NCI-H2107 (cell line): ENCODE results near the gene PLSCR5.

ENCODE experiments used
- DNase-seq: peaks from one replicate; lab custom pipeline; 2025; lab: John Stamatoyannopoulos, UW

Gene PLSCR5, protein sequence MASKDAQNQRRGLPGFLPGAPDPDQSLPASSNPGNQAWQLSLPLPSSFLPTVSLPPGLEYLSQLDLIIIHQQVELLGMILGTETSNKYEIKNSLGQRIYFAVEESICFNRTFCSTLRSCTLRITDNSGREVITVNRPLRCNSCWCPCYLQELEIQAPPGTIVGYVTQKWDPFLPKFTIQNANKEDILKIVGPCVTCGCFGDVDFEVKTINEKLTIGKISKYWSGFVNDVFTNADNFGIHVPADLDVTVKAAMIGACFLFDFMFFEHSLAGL

GRCh38 chr3:146605106-146605505 is at the start of gene PLSCR5:
Gene PLSCR5, minus strand, starts transcription at chr3:146605346. Its CDS starts 134 bp downstream, at chr3:146605212.
- no peak for DNase-seq

- DNase-seq: no peak
Observed at GRCh38 chr3:146653978-146654377, 48.8 kb upstream of the PLSCR5 start.

- no peak for DNase-seq
Observed at GRCh38 chr3:146650691-146651442, 45.7 kb upstream of the PLSCR5 start.

GRCh38 chr3:146646261-146646660 is 41.1 kb upstream of the PLSCR5 start:
- DNase-seq: peak; percentile 25

DNA sequence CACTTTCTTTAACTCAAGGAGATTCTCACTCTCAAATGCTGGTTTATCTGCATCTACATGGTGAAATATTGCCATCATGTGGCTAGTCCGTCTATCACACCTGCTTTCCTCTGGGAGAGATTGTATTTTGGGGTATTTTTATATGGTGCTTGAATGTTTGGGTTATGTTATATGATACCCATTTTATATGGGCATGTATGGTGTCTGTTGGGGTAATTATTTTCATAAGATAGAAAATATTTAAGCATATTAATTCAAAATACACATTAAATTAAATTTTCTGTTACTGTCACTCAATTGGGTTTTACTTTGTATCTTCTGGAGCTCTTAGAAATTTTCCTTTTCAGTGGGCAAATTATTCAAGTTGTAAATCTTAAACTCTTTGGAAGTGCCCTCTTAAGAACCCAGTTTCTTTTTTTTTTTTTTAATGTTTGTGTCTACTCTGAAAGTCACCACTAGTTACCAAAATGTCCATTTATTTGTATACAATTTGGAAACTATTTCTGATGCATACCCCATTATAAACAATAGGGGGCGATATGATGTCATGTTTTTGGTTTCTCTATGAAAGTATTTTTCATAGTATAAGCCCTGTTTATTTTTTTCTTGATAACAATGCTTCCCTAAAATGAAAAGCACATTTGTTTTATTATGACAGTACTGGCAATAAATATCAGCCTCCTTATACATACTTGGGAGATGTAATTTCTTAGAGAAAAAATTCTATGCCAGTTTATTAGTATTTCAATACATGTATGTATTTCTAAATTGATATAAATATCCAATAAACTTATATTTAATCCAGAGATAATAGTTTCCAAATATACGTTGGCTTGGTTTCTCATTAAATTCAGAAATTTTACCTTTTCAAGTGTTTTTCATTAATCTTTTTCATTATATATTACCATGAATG is 36.1 kb upstream of the PLSCR5 start:
- DNase-seq: no peak

DNA sequence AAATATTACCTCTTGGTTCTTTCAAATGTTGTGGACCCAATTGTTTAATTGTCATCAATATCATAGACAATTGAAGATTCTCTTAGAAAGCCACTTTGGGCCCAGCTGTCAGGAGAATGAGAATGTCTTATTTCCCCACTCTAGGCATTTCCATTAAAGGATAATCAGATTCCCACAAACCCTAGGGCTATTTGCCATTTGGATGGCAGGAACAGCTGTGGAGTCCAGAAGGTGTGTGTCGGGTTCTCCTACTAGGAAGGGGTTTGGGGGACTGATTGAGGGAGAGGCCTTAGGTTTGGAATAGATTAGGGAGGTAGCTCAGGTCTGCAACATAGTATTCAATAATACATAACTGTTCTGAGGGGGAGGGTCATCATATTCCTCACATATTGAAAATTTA is 35.2 kb upstream of the PLSCR5 start:
- no peak for DNase-seq

DNA sequence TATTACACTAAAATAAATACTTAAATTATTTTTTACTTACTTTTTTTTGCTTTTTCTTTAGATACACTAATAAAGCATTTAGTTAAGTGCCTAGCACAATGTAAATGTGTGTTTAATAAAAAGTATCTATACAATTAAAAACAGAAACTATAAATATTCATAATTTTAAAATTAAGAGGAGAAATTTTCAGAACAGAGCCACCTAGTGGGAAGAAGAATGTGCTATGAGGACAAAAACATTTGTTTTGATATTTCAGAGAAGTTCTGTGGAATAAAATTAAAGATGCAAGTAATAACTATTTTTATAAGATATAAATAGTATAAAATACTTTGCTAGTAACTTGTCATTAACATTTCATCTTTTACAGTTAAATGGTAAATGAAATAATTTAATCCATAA is 33.6 kb upstream of the PLSCR5 start:
- no peak for DNase-seq

- DNase-seq: no peak
Observed at GRCh38 chr3:146637871-146638270, 32.7 kb upstream of the PLSCR5 start.

GRCh38 chr3:146636881-146637280 is 31.7 kb upstream of the PLSCR5 start:
- no peak for DNase-seq

- no peak for DNase-seq
Observed at GRCh38 chr3:146634346-146634745, 29.2 kb upstream of the PLSCR5 start.

DNA sequence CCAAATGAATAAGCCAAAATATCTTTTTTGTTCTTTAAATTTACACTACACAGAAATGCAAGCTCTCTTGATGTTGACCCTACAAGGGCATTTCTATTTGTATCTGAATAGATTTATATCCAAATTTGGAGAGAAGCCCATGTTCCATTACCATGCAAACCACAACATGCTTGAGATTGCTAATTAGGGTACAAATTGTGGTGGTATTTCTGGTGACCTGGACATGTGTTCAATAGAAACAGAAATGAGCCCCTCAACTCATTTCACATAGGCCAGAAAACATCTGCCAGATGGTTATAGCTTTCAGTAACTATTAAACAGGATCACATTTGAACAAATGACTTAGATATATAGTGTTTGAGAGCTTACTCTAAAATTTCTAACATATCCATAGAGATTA is 23.5 kb upstream of the PLSCR5 start:
- DNase-seq: no peak

- DNase-seq: no peak
Observed at GRCh38 chr3:146626403-146627122, 21.4 kb upstream of the PLSCR5 start.

DNA sequence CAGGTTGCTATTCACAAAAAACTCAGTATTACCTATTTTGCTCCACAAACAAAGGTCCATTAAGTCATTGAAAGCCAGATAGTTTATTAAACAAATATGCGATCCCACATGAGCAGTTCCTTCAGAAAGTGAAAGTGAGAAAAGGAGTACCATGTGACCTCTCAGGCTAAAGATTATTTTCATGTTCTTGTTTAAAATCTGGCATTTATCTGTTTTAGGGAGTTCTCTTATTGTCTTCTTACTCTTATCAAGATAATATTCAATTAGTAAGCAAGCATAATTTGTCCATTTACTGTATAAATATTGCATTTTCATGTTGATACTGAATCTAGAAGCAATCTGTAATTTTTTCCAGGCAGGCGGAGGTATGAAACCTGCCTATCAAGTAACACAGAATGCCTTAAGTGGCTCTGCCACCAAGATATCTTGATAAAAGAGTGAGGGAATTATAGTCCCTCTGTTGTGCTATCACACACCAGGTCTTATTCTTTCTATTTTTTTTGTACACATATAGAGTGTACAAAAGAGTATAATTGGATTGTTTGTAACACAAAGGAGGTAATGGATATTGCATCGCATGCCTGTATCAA is 20.1 kb upstream of the PLSCR5 start:
- DNase-seq: no peak

DNA sequence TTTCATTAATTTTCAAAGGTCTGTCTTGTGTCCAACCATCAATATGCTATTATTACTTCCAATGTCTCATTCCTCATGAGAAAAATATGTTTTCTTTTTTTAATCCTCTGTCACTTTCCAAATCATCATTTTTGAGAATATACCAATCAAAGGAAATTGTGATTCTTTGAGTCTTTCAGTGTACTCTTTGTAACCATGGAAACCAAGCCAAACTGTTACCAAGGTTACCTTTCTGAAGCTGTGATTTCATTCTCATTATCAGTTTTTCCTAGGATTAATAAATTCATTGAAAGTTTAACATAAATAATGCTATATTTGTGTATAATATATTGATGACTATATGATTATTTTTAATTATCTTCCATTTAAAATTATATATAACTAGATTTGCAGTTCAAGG is 16.6 kb upstream of the PLSCR5 start:
- no peak for DNase-seq

DNA sequence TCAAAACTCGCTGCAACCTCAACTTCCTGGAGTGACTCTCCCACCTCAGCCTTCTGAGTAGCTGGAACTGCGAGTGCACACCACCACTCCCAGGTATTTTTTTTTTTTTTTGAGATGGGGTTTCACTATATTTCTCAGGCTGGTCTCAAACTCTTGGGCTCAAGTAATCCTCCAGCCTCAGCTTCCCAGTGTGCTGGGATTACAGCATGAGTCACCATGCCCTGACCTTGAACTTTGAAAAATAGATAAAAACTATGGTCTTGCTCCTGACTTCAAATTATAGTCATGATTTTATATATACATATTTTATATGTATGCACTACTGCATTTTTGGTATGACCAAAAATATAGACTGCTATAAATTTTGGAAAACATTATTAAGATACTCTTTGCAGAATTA is 6.9 kb upstream of the PLSCR5 start:
- DNase-seq: no peak

- no peak for DNase-seq
Observed at GRCh38 chr3:146611096-146611495, 6.0 kb upstream of the PLSCR5 start.

- DNase-seq: no peak
Observed at GRCh38 chr3:146598535-146598934, 6.6 kb downstream of the PLSCR5 start.

DNA sequence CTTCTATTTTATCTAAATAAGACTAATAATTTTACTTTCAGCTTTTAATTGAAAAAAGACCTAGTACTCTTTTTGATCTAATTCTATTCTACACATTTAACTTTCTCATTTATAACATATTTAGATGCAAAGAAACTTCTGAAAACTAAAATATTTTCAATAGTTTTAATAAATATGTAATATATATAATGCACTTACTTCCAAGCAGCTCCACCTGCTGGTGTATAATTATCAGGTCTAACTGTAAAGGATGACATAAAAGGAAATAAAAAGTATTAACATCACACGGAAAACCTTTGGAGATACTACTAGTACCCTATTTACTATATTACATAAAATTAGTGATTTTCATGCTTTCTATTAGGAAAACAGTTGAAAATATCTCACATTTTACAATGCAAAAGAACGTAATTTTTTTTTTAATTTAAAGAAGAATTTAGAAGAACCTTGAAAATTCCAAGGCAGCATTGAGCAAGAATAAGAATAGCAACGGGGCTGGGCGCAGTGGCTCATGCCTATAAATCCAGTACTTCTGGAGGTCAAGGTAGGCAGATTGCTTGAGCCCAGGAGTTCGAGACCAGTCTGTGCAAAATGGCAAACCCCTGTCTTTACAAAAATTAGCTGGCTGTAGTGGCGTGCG is 10.2 kb downstream of the PLSCR5 start:
- no peak for DNase-seq

GRCh38 chr3:146593776-146594175 is 11.4 kb downstream of the PLSCR5 start:
- no peak for DNase-seq

DNA sequence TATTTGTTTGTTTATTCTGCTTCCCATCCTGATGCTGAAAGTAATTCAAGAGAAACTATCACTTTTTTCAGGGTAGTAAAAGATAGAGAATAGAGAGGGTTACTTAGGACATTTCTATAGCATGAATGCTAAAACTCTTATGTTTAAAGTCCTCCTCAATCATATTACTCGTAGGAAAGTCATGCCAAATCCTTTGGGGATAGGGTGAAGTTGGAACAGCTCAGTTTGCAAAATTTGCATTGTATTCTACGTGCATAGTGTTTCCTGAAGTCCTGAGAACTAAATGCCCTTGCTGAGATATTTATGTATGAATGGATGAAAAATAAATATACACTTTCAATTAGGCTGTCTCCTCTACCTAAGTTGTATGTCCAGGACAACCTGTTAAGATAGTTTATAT is 14.6 kb downstream of the PLSCR5 start:
- no peak for DNase-seq

DNA sequence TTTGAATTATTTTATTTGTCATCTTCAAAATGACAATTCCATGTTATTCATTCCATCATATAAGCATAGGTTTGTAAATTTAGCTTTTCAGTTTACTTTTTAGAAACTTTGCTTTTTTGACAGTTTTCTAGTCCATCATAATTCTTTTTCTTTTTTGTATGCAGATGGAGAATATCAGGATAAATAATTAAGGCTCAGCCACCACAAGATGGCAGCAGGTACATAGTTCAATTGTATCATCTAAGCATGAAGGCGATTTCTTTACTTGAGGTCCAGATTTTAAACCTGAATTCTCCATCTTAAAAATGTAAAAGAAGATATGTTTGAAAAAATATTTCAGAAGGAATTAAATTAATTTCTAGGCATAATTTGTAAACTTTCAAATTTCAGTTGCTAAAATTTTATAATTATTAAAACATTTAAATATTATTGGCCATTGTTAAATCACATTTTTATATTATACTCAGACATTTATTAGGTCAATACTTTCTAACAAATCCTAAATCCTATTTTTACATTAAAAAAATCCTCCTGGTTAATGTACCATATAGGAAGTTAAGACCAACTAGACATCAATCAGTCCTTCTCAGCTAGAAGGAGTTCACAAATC is 15.1 kb downstream of the PLSCR5 start:
- peak; percentile 49 for DNase-seq
